HUES6 (cell line): Measurements from ENCODE around the gene PAX9.

Experiments used
- H3K27ac ChIP-seq: 2 replicates; pipeline ENCODE4 v1.7.0; 2013; ENCODE audit warnings: low read depth, mild to moderate bottlenecking, low read length, inconsistent platforms
- H3K27me3 ChIP-seq: 2 replicates; pipeline ENCODE4 v1.6.1; 2013; ENCODE audit warnings: low read length; ENCODE audit not compliant: control insufficient read depth, insufficient read depth
- H3K36me3 ChIP-seq: 2 replicates; pipeline ENCODE4 v1.6.1; 2013; ENCODE audit warnings: low read length; ENCODE audit not compliant: control insufficient read depth, insufficient read depth
- H3K4me1 ChIP-seq: 2 replicates; pipeline ENCODE4 v1.6.1; 2013; ENCODE audit warnings: low read length; ENCODE audit not compliant: control insufficient read depth, insufficient read depth
- H3K4me3 ChIP-seq: 2 replicates; pipeline ENCODE4 v1.5.1; 2013; ENCODE audit warnings: low read depth, low read length
- H3K9ac ChIP-seq: one replicate; pipeline ENCODE4 v1.6.1; 2013; ENCODE audit warnings: mild to moderate bottlenecking, low read length
- H3K9me3 ChIP-seq: 2 replicates; pipeline ENCODE4 v1.6.1; 2013; ENCODE audit warnings: low read depth, low read length; ENCODE audit not compliant: control insufficient read depth, insufficient read depth

Gene PAX9

GRCh38 chr14:36717363-36717762 lies 55.7 kb downstream of the PAX9 start:
- H3K36me3 ChIP-seq = no peaks in the 10 kb centered on the region
- H3K27me3 ChIP-seq = no peaks in the 10 kb centered on the region
- H3K9ac ChIP-seq = no peak overlapping the region
- H3K27ac ChIP-seq = no peak overlapping the region
- H3K9me3 ChIP-seq = no peaks in the 10 kb centered on the region
- H3K4me1 ChIP-seq = peaks cover 6% of the 10 kb centered on the region
- H3K4me3 ChIP-seq = no peak overlapping the region

GRCh38 chr14:36718216-36718615 lies 56.6 kb downstream of the PAX9 start:
- H3K36me3 ChIP-seq = no peaks in the 10 kb centered on the region
- no peaks in the 10 kb centered on the region for H3K27me3 ChIP-seq
- no peak overlapping the region for H3K9ac ChIP-seq
- no peak overlapping the region for H3K4me3 ChIP-seq
- no peaks in the 10 kb centered on the region for H3K9me3 ChIP-seq
- H3K4me1 ChIP-seq = peaks cover 6% of the 10 kb centered on the region
- no peak overlapping the region for H3K27ac ChIP-seq

DNA sequence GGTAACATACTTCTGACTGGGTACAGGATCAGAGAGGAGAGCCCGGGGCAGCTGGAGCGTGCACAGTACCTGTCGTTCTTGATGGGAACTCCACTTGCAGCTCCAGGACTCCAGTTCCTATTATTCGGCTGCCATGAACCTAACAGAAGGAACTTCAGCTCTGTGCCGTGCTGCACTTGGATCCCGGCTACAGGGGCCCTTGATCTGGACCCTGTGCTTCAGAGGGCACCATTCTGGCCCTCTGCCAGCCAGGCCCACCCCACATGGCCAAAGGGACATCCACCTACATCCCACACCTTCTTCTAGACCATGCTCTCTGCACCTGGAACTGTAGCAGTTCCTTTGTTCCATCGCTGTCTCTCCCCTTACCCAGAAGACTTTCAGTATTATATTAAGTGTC lies 58.2 kb downstream of the PAX9 start:
- no peaks in the 10 kb centered on the region for H3K9me3 ChIP-seq
- peaks cover 17% of the 10 kb centered on the region for H3K4me1 ChIP-seq
- H3K4me3 ChIP-seq = no peak overlapping the region
- no peak overlapping the region for H3K27ac ChIP-seq
- H3K9ac ChIP-seq = no peak overlapping the region
- no peaks in the 10 kb centered on the region for H3K36me3 ChIP-seq
- H3K27me3 ChIP-seq = no peaks in the 10 kb centered on the region

- no peaks in the 10 kb centered on the region for H3K36me3 ChIP-seq
- no peaks in the 10 kb centered on the region for H3K9me3 ChIP-seq
- no peak overlapping the region for H3K4me3 ChIP-seq
- no peaks in the 10 kb centered on the region for H3K27me3 ChIP-seq
- H3K4me1 ChIP-seq = peaks cover 17% of the 10 kb centered on the region
- no peak overlapping the region for H3K27ac ChIP-seq
- no peak overlapping the region for H3K9ac ChIP-seq
These were observed 59.0 kb downstream of the PAX9 start for GRCh38 chr14:36720657-36721056.

- no peaks in the 10 kb centered on the region for H3K36me3 ChIP-seq
- H3K9ac ChIP-seq = no peak overlapping the region
- no peaks in the 10 kb centered on the region for H3K27me3 ChIP-seq
- no peaks in the 10 kb centered on the region for H3K9me3 ChIP-seq
- H3K27ac ChIP-seq = no peak overlapping the region
- H3K4me3 ChIP-seq = no peak overlapping the region
- peaks cover 17% of the 10 kb centered on the region for H3K4me1 ChIP-seq
These were observed 60.2 kb downstream of the PAX9 start for GRCh38 chr14:36721877-36722276.

DNA sequence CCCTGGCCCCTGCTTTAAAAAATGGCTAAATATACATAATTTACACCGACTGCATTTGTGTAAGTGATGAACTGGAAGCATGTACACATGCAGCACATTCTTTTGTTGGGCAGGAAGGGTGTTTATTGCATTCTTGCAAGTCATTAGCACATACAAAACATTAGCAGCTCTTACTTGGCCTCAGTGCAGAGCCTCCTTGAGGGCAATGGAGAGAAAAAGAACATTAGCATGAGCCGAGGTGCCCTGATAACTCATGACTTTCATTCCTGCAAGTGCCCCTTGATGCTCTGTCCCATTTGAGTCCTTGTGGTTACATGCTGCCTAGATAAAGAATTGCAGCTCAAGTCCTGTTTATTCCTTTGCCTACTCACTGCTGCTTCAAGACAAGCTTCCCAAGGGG lies 61.9 kb downstream of the PAX9 start:
- no peaks in the 10 kb centered on the region for H3K36me3 ChIP-seq
- H3K4me3 ChIP-seq = no peak overlapping the region
- no peaks in the 10 kb centered on the region for H3K9me3 ChIP-seq

DNA sequence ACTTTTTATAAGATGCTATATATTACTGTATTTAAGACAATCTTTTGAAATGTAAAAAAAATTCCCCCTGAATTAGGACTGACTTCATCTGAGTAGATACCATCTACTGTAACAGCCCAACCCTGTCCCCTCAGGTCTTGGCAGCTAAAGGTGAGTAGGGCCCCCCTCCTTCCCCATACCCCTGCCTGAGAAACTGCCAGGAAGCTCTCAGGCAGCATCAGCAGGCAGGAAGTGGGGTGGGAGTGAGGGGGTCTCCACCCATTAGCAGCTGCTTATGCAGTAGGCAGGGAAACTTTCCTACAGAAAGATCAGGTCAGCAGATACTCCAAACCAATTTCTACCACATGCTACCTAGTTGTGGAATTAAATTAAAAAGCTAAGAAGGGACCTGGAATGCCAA lies 62.5 kb downstream of the PAX9 start:
- Histone ChIP-seq H3K9me3 (no peaks in the 10 kb centered on the region), H3K27ac (no peak overlapping the region), H3K9ac (no peak overlapping the region), H3K27me3 (no peaks in the 10 kb centered on the region), H3K36me3 (no peaks in the 10 kb centered on the region), H3K4me3 (no peak overlapping the region), H3K4me1 (peaks cover 11% of the 10 kb centered on the region)

More for the DNA sequence above, 61.9 kb downstream of the PAX9 start:
- H3K9ac ChIP-seq = no peak overlapping the region
- peaks cover 11% of the 10 kb centered on the region for H3K4me1 ChIP-seq
- no peak overlapping the region for H3K27ac ChIP-seq
- no peaks in the 10 kb centered on the region for H3K27me3 ChIP-seq

DNA sequence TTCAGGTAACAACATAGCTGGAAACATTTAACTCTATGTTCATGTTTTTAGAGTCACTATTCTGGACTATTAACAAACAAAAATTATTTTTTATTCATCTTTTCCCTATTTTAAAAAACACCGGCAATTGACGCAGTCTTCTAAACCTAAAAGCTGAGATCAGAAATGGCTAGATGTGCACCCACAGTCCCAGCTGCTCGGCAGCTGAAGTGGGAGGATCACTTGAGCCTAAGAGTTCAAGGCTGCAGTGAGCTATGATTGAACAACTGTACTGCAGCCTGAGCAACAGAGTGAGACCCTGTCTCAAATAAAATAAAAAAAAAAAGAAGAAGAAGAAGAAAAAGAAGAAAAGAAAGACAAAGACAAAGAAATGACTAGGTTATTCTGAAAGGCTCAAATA lies 64.5 kb downstream of the PAX9 start:
- H3K9me3 ChIP-seq = no peaks in the 10 kb centered on the region
- no peaks in the 10 kb centered on the region for H3K27me3 ChIP-seq
- peaks cover 11% of the 10 kb centered on the region for H3K4me1 ChIP-seq
- H3K9ac ChIP-seq = no peak overlapping the region
- H3K4me3 ChIP-seq = no peak overlapping the region
- H3K36me3 ChIP-seq = no peaks in the 10 kb centered on the region
- no peak overlapping the region for H3K27ac ChIP-seq
